OCI-LY1 (cell line): ENCODE results near the gene TMEM106C.

Experiments
- H2AFZ ChIP-seq: fragments of 200-600 bp; sonication (generic), shearing (Covaris generic); 2 replicates; pipeline ENCODE4 v1.6.0; 2014; ENCODE audit warnings: antibody characterized with exemption, mild to moderate bottlenecking, low read length
- H3F3A ChIP-seq: fragments of 200-600 bp; sonication (generic), shearing (Covaris generic); 2 replicates; pipeline ENCODE4 v1.6.0; 2014; ENCODE audit warnings: mild to moderate bottlenecking, antibody characterized with exemption, low read length, moderate library complexity; ENCODE audit not compliant: insufficient read depth
- H3K27ac ChIP-seq: fragments of 200-600 bp; sonication (generic); 2 replicates; pipeline ENCODE4 v1.5.1; 2014; ENCODE audit warnings: low read length, mixed run types, mild to moderate bottlenecking, low read depth; ENCODE audit not compliant: poor library complexity, severe bottlenecking
- H3K27me3 ChIP-seq: fragments of 200-600 bp; sonication (generic); 2 replicates; pipeline ENCODE4 v1.6.0; 2014; ENCODE audit warnings: antibody characterized with exemption, mild to moderate bottlenecking, low read length, moderate library complexity; ENCODE audit not compliant: insufficient read depth
- H3K36me3 ChIP-seq: fragments of 200-600 bp; sonication (generic); 2 replicates; pipeline ENCODE4 v1.6.1; 2014; ENCODE audit warnings: mild to moderate bottlenecking, antibody characterized with exemption, low read length, moderate library complexity, mixed read lengths; ENCODE audit not compliant: insufficient read depth
- H3K4me1 ChIP-seq: fragments of 200-600 bp; sonication (generic); 2 replicates; pipeline ENCODE4 v1.5.1; 2014; ENCODE audit warnings: mild to moderate bottlenecking, low read length, moderate library complexity; ENCODE audit not compliant: insufficient read depth, severe bottlenecking
- H3K4me2 ChIP-seq: fragments of 200-600 bp; sonication (generic), shearing (Covaris generic); 2 replicates; pipeline ENCODE4 v1.6.1; 2014; ENCODE audit warnings: low read length
- H3K4me3 ChIP-seq: fragments of 200-600 bp; sonication (generic); 2 replicates; pipeline ENCODE4 v1.5.1; 2014; ENCODE audit warnings: low read length, low read depth, mild to moderate bottlenecking, mixed read lengths; ENCODE audit not compliant: poor library complexity, severe bottlenecking
- H3K79me2 ChIP-seq: fragments of 200-600 bp; shearing (Covaris generic); 2 replicates; pipeline ENCODE4 v1.6.1; 2016; ENCODE audit warnings: mixed run types, low read length, mixed read lengths; ENCODE audit not compliant: insufficient read depth
- H3K9ac ChIP-seq: fragments of 200-600 bp; sonication (generic), shearing (Covaris generic); 2 replicates; pipeline ENCODE4 v1.6.1; 2014; ENCODE audit warnings: mild to moderate bottlenecking, low read length, mixed read lengths
- H3K9me2 ChIP-seq: fragments of 200-600 bp; sonication (generic), shearing (Covaris generic); 2 replicates; pipeline ENCODE4 v1.6.1; 2014; ENCODE audit warnings: low read depth, mild to moderate bottlenecking, low read length, mixed read lengths
- H3K9me3 ChIP-seq: fragments of 200-600 bp; shearing (Covaris generic); 2 replicates; pipeline ENCODE4 v1.6.1; 2014; ENCODE audit warnings: low read length, mixed read lengths
- H4K20me1 ChIP-seq: fragments of 200-600 bp; sonication (generic), shearing (Covaris generic); 2 replicates; pipeline ENCODE4 v1.6.0; 2016; ENCODE audit warnings: mild to moderate bottlenecking, low read length; ENCODE audit not compliant: insufficient read depth
- CTCF ChIP-seq: fragments of 200-600 bp; sonication (generic), shearing (Covaris generic); IDR thresholded peaks from 2 replicates; pipeline ENCODE4 v1.5.1; 2017; ENCODE audit warnings: mild to moderate bottlenecking, antibody characterized with exemption, low read length, moderate library complexity, mixed read lengths
- EZH2 ChIP-seq: fragments of 200-600 bp; sonication (generic), shearing (Covaris generic); IDR thresholded peaks from 2 replicates; pipeline ENCODE4 v1.8.0; 2017; ENCODE audit warnings: borderline replicate concordance, mixed run types, mild to moderate bottlenecking, antibody characterized with exemption, low read length, moderate library complexity, mixed read lengths

TMEM106C gene

DNA sequence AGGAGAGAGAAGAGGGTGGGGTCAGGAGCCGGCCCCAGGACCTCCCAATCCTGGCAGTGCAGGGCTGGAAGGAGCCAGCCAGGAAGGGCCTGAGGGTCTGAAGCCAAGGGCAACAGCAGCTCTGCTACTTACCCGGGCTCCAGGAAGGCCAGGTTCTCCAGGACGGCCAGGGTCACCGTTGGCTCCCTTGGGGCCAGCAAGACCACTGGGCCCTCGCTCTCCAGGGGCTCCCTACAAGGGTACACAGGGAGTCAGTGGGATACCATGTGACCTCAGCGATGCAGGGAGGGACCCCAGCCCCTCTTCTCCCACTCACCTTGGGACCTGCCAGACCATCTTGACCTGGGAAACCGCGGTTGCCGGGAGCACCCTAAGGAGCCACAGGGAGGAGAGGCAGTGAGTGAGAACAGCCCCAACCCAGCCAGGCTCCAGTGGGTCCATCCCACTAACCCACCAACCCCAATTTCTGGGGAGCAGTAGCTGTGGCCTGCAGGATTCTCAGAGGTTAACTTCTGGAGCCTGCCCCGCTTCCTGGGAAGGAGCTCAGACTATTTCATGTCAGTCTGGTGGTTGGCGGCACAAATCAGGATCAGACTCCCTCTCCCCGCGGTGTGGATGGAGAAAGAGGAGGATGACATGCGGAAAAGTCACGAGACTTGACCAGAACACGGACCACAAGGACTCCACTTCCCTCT is 22.3 kb downstream of the TMEM106C start:
- Histone ChIP-seq H3K9me3 (no peaks in the 10 kb centered on the region), H4K20me1 (no peaks in the 10 kb centered on the region), H3K36me3 (no peaks in the 10 kb centered on the region), H3K27me3 (peaks cover 4% of the 10 kb centered on the region; the same call in 1 of the 2 replicates), H3K4me1 (peaks cover 5% of the 10 kb centered on the region), H3K79me2 (no peaks in the 10 kb centered on the region), H3K4me3 (no peak overlapping the region), H3K4me2 (no peak overlapping the region), H3K27ac (no peak overlapping the region), H3F3A (no peaks in the 10 kb centered on the region), H3K9ac (no peak overlapping the region), H3K9me2 (no peaks in the 10 kb centered on the region), H2AFZ (no peak overlapping the region)
- TF ChIP-seq CTCF = no peak
- TF ChIP-seq EZH2 = no peak

DNA sequence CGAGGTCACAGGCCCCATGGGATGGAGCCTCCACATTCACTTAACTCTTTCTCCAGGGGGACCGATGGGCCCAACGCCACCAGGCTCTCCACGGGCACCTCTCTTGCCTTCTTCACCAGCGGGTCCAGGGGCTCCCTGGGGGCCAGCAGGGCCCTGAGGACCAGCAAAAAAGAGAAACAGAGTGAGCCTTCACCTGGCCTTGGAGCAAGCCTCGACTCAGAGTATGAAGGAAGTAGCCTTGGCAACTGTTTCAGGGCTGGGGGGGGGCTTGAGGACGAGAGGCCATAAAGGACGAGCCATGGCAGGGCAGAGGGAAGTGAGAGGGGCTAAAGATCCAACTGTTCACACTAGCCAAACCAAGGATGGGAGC is 22.9 kb downstream of the TMEM106C start:
- H3K27me3 ChIP-seq = peaks cover 4% of the 10 kb centered on the region; the same call in 1 of the 2 replicates
- H2AFZ ChIP-seq = no peak overlapping the region
- no peak overlapping the region for H3K4me2 ChIP-seq
- H4K20me1 ChIP-seq = no peaks in the 10 kb centered on the region
- no peak overlapping the region for H3K9ac ChIP-seq
- no peaks in the 10 kb centered on the region for H3K79me2 ChIP-seq
- no peak overlapping the region for H3K4me3 ChIP-seq
- TF ChIP-seq CTCF (no peak), EZH2 (no peak)
- H3K9me2 ChIP-seq = no peaks in the 10 kb centered on the region
- H3K9me3 ChIP-seq = no peaks in the 10 kb centered on the region
- peaks cover 5% of the 10 kb centered on the region for H3K4me1 ChIP-seq
- H3K36me3 ChIP-seq = no peaks in the 10 kb centered on the region
- H3K27ac ChIP-seq = no peak overlapping the region
- no peaks in the 10 kb centered on the region for H3F3A ChIP-seq

GRCh38 chr12:47986832-47987231 is 23.4 kb downstream of the TMEM106C start:
- H3K4me1 ChIP-seq = peaks cover 5% of the 10 kb centered on the region
- no peak overlapping the region for H3K4me2 ChIP-seq
- H4K20me1 ChIP-seq = no peaks in the 10 kb centered on the region
- no peaks in the 10 kb centered on the region for H3K36me3 ChIP-seq
- H3K79me2 ChIP-seq = no peaks in the 10 kb centered on the region
- H3K4me3 ChIP-seq = no peak overlapping the region
- H2AFZ ChIP-seq = no peak overlapping the region
- no peaks in the 10 kb centered on the region for H3K9me3 ChIP-seq
- H3K27me3 ChIP-seq = peaks cover 4% of the 10 kb centered on the region; the same call in 1 of the 2 replicates
- H3F3A ChIP-seq = no peaks in the 10 kb centered on the region
- TF ChIP-seq CTCF = no peak
- TF ChIP-seq EZH2 = no peak
- no peaks in the 10 kb centered on the region for H3K9me2 ChIP-seq
- H3K27ac ChIP-seq = no peak overlapping the region
- H3K9ac ChIP-seq = no peak overlapping the region
